ENCODE results near the gene ST6GALNAC6. TPM values are rescaled to one million over a fixed set of nuclear protein-coding genes. Genes with fewer than 3 reads are reported as not detected.

Gene ST6GALNAC6
- total RNA-seq, 1 experiment from 2014 or later, result 24.5 TPM

DNA sequence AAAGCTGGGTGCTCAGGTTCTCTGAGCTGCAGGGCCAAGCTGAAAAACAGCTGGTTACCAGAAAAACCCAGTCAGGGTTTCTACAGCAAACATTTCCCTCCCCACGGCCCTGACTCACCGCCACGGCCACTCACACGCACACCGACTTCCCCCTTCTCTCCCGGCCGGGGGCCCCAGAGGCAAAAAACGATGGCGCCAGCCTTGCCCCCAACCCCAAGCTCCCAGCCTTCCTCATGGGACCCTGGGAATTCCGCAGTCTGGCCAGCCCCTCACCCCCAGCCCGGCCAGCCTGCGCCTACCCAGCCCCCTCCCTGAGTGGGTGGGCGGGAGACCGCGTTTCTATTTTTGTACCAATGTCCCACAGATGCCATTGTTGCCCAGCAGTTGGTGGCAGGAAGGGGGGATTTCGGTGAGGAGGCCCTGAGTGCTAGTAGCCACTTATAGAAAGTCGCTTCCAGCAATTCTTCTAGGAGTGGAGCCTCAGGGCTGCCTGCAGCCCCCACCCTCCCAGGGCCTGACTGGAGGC lies 63.3 kb downstream of the ST6GALNAC6 start:
- Histone ChIP-seq H3K4me2 (ENCODE audit: low read length) (no peak overlapping the region), H3K4me1 (ENCODE audit: control insufficient read depth in 1 of 2, insufficient read depth in 2 of 2, low read length in 2 of 2) (no peaks in the 10 kb centered on the region; a peak in 1 of 4 replicates), H3K27me3 (ENCODE audit: insufficient read depth, low read length) (no peaks in the 10 kb centered on the region), H3K9ac (ENCODE audit: low read length) (no peak overlapping the region), H3K36me3 (ENCODE audit: control insufficient read depth in 1 of 2, insufficient read depth in 2 of 2, low read length in 2 of 2) (no peaks in the 10 kb centered on the region), H3K4me3 (replicated peaks in 1 of 2; ENCODE audit: low read depth in 1 of 2, low read length in 2 of 2) (no peak overlapping the region), H3K9me3 (ENCODE audit: control insufficient read depth in 1 of 2, insufficient read depth in 1 of 2, low read depth in 1 of 2, low read length in 2 of 2) (no peaks in the 10 kb centered on the region), H2AFZ (ENCODE audit: low read depth, low read length, poor library complexity, severe bottlenecking) (no peak overlapping the region), H4K20me1 (ENCODE audit: insufficient read depth) (no peaks in the 10 kb centered on the region), H3K9me2 (ENCODE audit: insufficient read depth) (no peaks in the 10 kb centered on the region), H3K27ac (ENCODE audit: low read depth, low read length) (no peak overlapping the region), H3K79me2 (ENCODE audit: insufficient read depth, low read length) (no peaks in the 10 kb centered on the region)
- no TSS peak for BruUV-seq (replicated peaks)
- ATAC-seq, result no peak
- TF ChIP-seq, protein P1, sequence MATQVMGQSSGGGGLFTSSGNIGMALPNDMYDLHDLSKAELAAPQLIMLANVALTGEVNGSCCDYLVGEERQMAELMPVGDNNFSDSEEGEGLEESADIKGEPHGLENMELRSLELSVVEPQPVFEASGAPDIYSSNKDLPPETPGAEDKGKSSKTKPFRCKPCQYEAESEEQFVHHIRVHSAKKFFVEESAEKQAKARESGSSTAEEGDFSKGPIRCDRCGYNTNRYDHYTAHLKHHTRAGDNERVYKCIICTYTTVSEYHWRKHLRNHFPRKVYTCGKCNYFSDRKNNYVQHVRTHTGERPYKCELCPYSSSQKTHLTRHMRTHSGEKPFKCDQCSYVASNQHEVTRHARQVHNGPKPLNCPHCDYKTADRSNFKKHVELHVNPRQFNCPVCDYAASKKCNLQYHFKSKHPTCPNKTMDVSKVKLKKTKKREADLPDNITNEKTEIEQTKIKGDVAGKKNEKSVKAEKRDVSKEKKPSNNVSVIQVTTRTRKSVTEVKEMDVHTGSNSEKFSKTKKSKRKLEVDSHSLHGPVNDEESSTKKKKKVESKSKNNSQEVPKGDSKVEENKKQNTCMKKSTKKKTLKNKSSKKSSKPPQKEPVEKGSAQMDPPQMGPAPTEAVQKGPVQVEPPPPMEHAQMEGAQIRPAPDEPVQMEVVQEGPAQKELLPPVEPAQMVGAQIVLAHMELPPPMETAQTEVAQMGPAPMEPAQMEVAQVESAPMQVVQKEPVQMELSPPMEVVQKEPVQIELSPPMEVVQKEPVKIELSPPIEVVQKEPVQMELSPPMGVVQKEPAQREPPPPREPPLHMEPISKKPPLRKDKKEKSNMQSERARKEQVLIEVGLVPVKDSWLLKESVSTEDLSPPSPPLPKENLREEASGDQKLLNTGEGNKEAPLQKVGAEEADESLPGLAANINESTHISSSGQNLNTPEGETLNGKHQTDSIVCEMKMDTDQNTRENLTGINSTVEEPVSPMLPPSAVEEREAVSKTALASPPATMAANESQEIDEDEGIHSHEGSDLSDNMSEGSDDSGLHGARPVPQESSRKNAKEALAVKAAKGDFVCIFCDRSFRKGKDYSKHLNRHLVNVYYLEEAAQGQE (IDR thresholded peaks at IDR 0.05; ENCODE audit: low read depth), result no peak
- no peak for TF ChIP-seq EGR1 (IDR thresholded peaks at IDR 0.05; ENCODE audit: low read depth)
- TF ChIP-seq CTCF (IDR thresholded peaks at IDR 0.05 in 2 of 3, conservative IDR thresholded peaks at IDR 0.05 in 1 of 3; ENCODE audit: borderline replicate concordance in 1 of 3, insufficient read depth in 1 of 3, low read depth in 2 of 3, low read length in 2 of 3), result no peak
- no peak for TF ChIP-seq SP1 (IDR thresholded peaks at IDR 0.05; ENCODE audit: low read depth)
- no peak for TF ChIP-seq ELF1 (IDR thresholded peaks at IDR 0.05; ENCODE audit: borderline replicate concordance, low read depth)
- TF ChIP-seq EZH2phosphoT487 (IDR thresholded peaks at IDR 0.05; ENCODE audit: borderline replicate concordance), result no peak
- no peak for TF ChIP-seq CEBPB (IDR thresholded peaks at IDR 0.05; ENCODE audit: low read depth)
- no peak for TF ChIP-seq SRF (IDR thresholded peaks at IDR 0.05; ENCODE audit: low read depth)
- no peak for TF ChIP-seq EZH2 (IDR thresholded peaks at IDR 0.05)
- no peak for TF ChIP-seq ZBTB33 (IDR thresholded peaks at IDR 0.05; ENCODE audit: extremely low read depth, insufficient replicate concordance, low read length)
- TF ChIP-seq POLR2A (IDR thresholded peaks at IDR 0.05; ENCODE audit: borderline replicate concordance, extremely low read depth, insufficient read depth, insufficient read length), result no peak
- TF ChIP-seq CBX3 (IDR thresholded peaks at IDR 0.05; ENCODE audit: low read depth), result no peak
- no peak for TF ChIP-seq POLR2AphosphoS5 (IDR thresholded peaks at IDR 0.05; ENCODE audit: low read depth, low read length)
- TF ChIP-seq, protein P2, sequence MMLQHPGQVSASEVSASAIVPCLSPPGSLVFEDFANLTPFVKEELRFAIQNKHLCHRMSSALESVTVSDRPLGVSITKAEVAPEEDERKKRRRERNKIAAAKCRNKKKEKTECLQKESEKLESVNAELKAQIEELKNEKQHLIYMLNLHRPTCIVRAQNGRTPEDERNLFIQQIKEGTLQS (IDR thresholded peaks at IDR 0.05), result no peak
- no peak for TF ChIP-seq FOSL1 (IDR thresholded peaks at IDR 0.05; ENCODE audit: low read depth)
- no peak for TF ChIP-seq RAD21 (IDR thresholded peaks at IDR 0.05; ENCODE audit: low read depth)
- TF ChIP-seq, protein P3, sequence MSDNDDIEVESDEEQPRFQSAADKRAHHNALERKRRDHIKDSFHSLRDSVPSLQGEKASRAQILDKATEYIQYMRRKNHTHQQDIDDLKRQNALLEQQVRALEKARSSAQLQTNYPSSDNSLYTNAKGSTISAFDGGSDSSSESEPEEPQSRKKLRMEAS (IDR thresholded peaks at IDR 0.05), result no peak
- no peak for TF ChIP-seq YY1 (IDR thresholded peaks at IDR 0.05; ENCODE audit: extremely low read depth, insufficient replicate concordance, low read depth, low read length)
- TF ChIP-seq ZNF274 (IDR thresholded peaks at IDR 0.05; ENCODE audit: low read depth, low read length), result no peak
- DNase-seq (ENCODE audit: low read depth, low spot score), result no peak
- POLR2A ChIA-PET, result no interaction called here
- intact Hi-C loops (cut with micrococcal nuclease), result no loop called here
- CTCF ChIA-PET, result no interaction called here
- RAD21 ChIA-PET (ENCODE audit: low non-redundant PET in 1 of 2, low total read pairs in 2 of 2, uncharacterized antibody in 2 of 2, unreplicated experiment in 2 of 2), result no interaction called here
